ENCODE data around the gene FBL. TPM values are rescaled to one million over a fixed set of nuclear protein-coding genes. Genes with fewer than 3 reads are reported as not detected.

Gene FBL
- total and polyA plus RNA-seq, 10 donors = 126 to 403 (median 181) TPM

Small RNA genes within 50 kb of the gene (microRNA-seq; reads per million reads assigned to microRNA genes)
- gene MIR6719 = 0 reads per million in 3 donors

Small RNA genes within 50 kb of the gene (small RNA-seq; reads per million reads assigned to genes)
- 0 reads per million in 4 donors for gene MIR6719

Other genes starting within 250 kb of the FBL start
- gene LGALS13, start 243.9 kb downstream of the FBL start, total RNA-seq = not detected
- gene LGALS13, start 243.9 kb downstream of the FBL start, polyA plus RNA-seq = not detected
- gene LGALS16, start 190.5 kb downstream of the FBL start, total RNA-seq = not detected
- gene LGALS16, start 190.5 kb downstream of the FBL start, polyA plus RNA-seq = not detected
- gene LGALS14, start 141.9 kb downstream of the FBL start, total RNA-seq = not detected
- gene LGALS14, start 141.9 kb downstream of the FBL start, polyA plus RNA-seq = not detected
- gene CLC, start 108.3 kb downstream of the FBL start, total RNA-seq = 10 to 100 TPM in 3 of 7 donors, 1 to 10 TPM in 3, not detected in 1; 3.1 to 20.1 (median 10.3) TPM
- gene CLC, start 108.3 kb downstream of the FBL start, polyA plus RNA-seq = 1 to 10 TPM; 2.7 to 4.9 (median 3.0) TPM
- not detected for gene LEUTX, start 67.5 kb downstream of the FBL start, total RNA-seq
- gene LEUTX, start 67.5 kb downstream of the FBL start, polyA plus RNA-seq = not detected
- 10 to 100 TPM; 15.1 to 32.7 (median 18.8) TPM for gene DYRK1B, start 12.2 kb downstream of the FBL start, total RNA-seq
- gene DYRK1B, start 12.2 kb downstream of the FBL start, polyA plus RNA-seq = 10 to 100 TPM; 11.2 to 19.8 (median 13.6) TPM
- gene FCGBP, start 88.3 kb upstream of the FBL start, total RNA-seq = 10 to 100 TPM in 3 of 7 donors, 1 to 10 TPM in 4; 4.3 to 18.9 (median 9.0) TPM
- 1 to 10 TPM in 2 of 3 donors, under 1 TPM in 1; 0.91 to 1.8 (median 1.2) TPM for gene FCGBP, start 88.3 kb upstream of the FBL start, polyA plus RNA-seq
- gene PSMC4, start 124.8 kb upstream of the FBL start, total RNA-seq = 10 to 100 TPM; 58.9 to 85.4 (median 65.4) TPM
- 10 to 100 TPM; 53.2 to 66.4 (median 55.5) TPM for gene PSMC4, start 124.8 kb upstream of the FBL start, polyA plus RNA-seq
- 10 to 100 TPM in 3 of 7 donors, 1 to 10 TPM in 4; 7.3 to 15.1 (median 9.2) TPM for gene ZNF546, start 150.7 kb upstream of the FBL start, total RNA-seq
- gene ZNF546, start 150.7 kb upstream of the FBL start, polyA plus RNA-seq = 1 to 10 TPM; 1.4 to 2.3 (median 1.4) TPM
- 10 to 100 TPM; 23.7 to 42.3 (median 32.1) TPM for gene ZNF780B, start 209.9 kb upstream of the FBL start, total RNA-seq
- gene ZNF780B, start 209.9 kb upstream of the FBL start, polyA plus RNA-seq = 10 to 100 TPM in 1 of 3 donors, 1 to 10 TPM in 2; 7.8 to 11.4 (median 8.6) TPM
- 10 to 100 TPM; 24.5 to 52.5 (median 39.3) TPM for gene ZNF780A, start 244.6 kb upstream of the FBL start, total RNA-seq
- 10 to 100 TPM; 18.1 to 19.1 (median 18.7) TPM for gene ZNF780A, start 244.6 kb upstream of the FBL start, polyA plus RNA-seq